MM.1S (cell line): ENCODE data around the gene PLPP3.

ENCODE experiments used
- DNase-seq: peaks from one replicate; pipeline ENCODE4 v3.0.0-alpha.2; 2015
- H2AFZ ChIP-seq: fragments of 300-600 bp; sonication (generic); 2 replicates; pipeline ENCODE4 v1.6.0; 2016; ENCODE audit warnings: antibody characterized with exemption, low read length
- H3F3A ChIP-seq: fragments of 300-600 bp; sonication (generic); 2 replicates; pipeline ENCODE4 v1.6.1; 2016; ENCODE audit warnings: mild to moderate bottlenecking, antibody characterized with exemption, low read length, moderate library complexity, mixed read lengths; ENCODE audit not compliant: insufficient read depth
- H3K27ac ChIP-seq: fragments of 300-600 bp; sonication (generic); 2 replicates; pipeline ENCODE4 v1.5.1; 2016; ENCODE audit warnings: mild to moderate bottlenecking, low read length
- H3K27me3 ChIP-seq: fragments of 300-600 bp; sonication (generic); replicated peaks from 2 replicates; pipeline ENCODE4 v1.6.0; 2016; ENCODE audit warnings: low read length; ENCODE audit not compliant: insufficient read depth
- H3K36me3 ChIP-seq: fragments of 300-600 bp; sonication (generic); replicated peaks from 2 replicates; pipeline ENCODE4 v1.6.1; 2016; ENCODE audit warnings: mild to moderate bottlenecking, low read length, mixed read lengths; ENCODE audit not compliant: insufficient read depth
- H3K4me1 ChIP-seq: fragments of 300-600 bp; sonication (generic); 2 replicates; pipeline ENCODE4 v1.6.1; 2016; ENCODE audit warnings: low read length, mixed read lengths
- H3K4me2 ChIP-seq: fragments of 300-600 bp; sonication (generic); 2 replicates; pipeline ENCODE4 v1.6.0; 2016; ENCODE audit warnings: low read depth, low read length
- H3K4me3 ChIP-seq: fragments of 300-600 bp; sonication (generic); 2 replicates; pipeline ENCODE4 v1.5.1; 2016; ENCODE audit warnings: low read length, mixed read lengths
- H3K79me2 ChIP-seq: fragments of 300-600 bp; sonication (generic); 2 replicates; pipeline ENCODE4 v1.6.1; 2016; ENCODE audit warnings: mixed run types, low read length, mixed read lengths
- H3K9ac ChIP-seq: fragments of 300-600 bp; sonication (generic); 2 replicates; pipeline ENCODE4 v1.6.1; 2016; ENCODE audit warnings: low read length, mixed read lengths
- H3K9me2 ChIP-seq: fragments of 300-600 bp; sonication (generic); replicated peaks from 2 replicates; pipeline ENCODE4 v1.6.1; 2016; ENCODE audit warnings: mild to moderate bottlenecking, low read length, mixed read lengths; ENCODE audit not compliant: insufficient read depth
- H3K9me3 ChIP-seq: fragments of 300-600 bp; sonication (generic); replicated peaks from 2 replicates; pipeline ENCODE4 v1.6.1; 2016; ENCODE audit warnings: mild to moderate bottlenecking, low read length, mixed read lengths; ENCODE audit not compliant: insufficient read depth
- H4K20me1 ChIP-seq: fragments of 300-600 bp; sonication (generic); 2 replicates; pipeline ENCODE4 v1.6.1; 2016; ENCODE audit warnings: mild to moderate bottlenecking, low read length, moderate library complexity, mixed read lengths; ENCODE audit not compliant: insufficient read depth
- CTCF ChIP-seq: fragments of 300-600 bp; sonication (generic); IDR thresholded peaks from 2 replicates; pipeline ENCODE4 v1.5.1; 2016; ENCODE audit warnings: antibody characterized with exemption, low read length, mixed read lengths
- EZH2 ChIP-seq: fragments of 300-600 bp; sonication (generic); optimal IDR thresholded peaks from 2 replicates; pipeline ENCODE3; 2017; ENCODE audit warnings: low read depth, mild to moderate bottlenecking, antibody characterized with exemption, low read length, mixed read lengths
- EZH2phosphoT487 ChIP-seq: fragments of 300-600 bp; sonication (generic); IDR thresholded peaks from 2 replicates; pipeline ENCODE4 v1.6.1; 2018; ENCODE audit warnings: antibody characterized with exemption, low read length

The PLPP3 gene

DNA sequence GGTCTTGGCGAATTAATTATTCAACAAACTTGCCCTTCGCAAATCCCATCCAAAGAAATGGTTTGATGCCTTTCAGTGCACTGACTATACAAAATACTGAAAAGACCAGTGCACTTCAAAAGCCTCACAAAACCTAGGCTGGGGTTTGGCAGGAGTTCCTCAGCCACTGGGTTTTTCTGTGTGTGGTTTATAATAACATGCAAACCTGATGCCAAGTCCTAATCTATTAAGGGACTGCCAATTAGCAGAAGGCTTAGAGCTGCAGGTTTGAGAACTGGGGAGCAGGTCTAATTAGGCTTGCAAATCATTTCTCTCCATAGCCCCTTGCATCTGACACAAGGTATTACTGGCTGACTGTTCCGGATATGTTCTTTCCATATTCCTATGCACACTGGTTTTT is 27.7 kb downstream of the PLPP3 start:
- no peak for TF ChIP-seq EZH2phosphoT487
- Histone ChIP-seq H3K27me3 (no peaks in the 10 kb centered on the region), H3K27ac (no peak overlapping the region), H3K4me3 (no peak overlapping the region), H3K9me3 (no peaks in the 10 kb centered on the region), H3F3A (no peaks in the 10 kb centered on the region), H3K36me3 (no peaks in the 10 kb centered on the region), H3K79me2 (no peaks in the 10 kb centered on the region), H3K9me2 (no peaks in the 10 kb centered on the region), H2AFZ (no peak overlapping the region), H4K20me1 (no peaks in the 10 kb centered on the region), H3K4me1 (no peaks in the 10 kb centered on the region), H3K9ac (no peak overlapping the region), H3K4me2 (no peak overlapping the region)
- DNase-seq, result no peak

- no peaks in the 10 kb centered on the region for H3K9me2 ChIP-seq
- H3K9me3 ChIP-seq, result no peaks in the 10 kb centered on the region
- H3K79me2 ChIP-seq, result no peaks in the 10 kb centered on the region
- no peaks in the 10 kb centered on the region for H3K27me3 ChIP-seq
- no peaks in the 10 kb centered on the region for H4K20me1 ChIP-seq
- H3K36me3 ChIP-seq, result no peaks in the 10 kb centered on the region
- H3F3A ChIP-seq, result no peaks in the 10 kb centered on the region
- H3K9ac ChIP-seq, result no peak overlapping the region
- H3K27ac ChIP-seq, result no peak overlapping the region
- no peak overlapping the region for H3K4me2 ChIP-seq
- H3K4me3 ChIP-seq, result no peak overlapping the region
- no peak for DNase-seq
- no peaks in the 10 kb centered on the region for H3K4me1 ChIP-seq
- TF ChIP-seq EZH2, result no peak
- no peak for TF ChIP-seq CTCF
- TF ChIP-seq EZH2phosphoT487, result no peak
- H2AFZ ChIP-seq, result no peak overlapping the region
Observed at GRCh38 chr1:56550859-56551188, 28.5 kb downstream of the PLPP3 start.

DNA sequence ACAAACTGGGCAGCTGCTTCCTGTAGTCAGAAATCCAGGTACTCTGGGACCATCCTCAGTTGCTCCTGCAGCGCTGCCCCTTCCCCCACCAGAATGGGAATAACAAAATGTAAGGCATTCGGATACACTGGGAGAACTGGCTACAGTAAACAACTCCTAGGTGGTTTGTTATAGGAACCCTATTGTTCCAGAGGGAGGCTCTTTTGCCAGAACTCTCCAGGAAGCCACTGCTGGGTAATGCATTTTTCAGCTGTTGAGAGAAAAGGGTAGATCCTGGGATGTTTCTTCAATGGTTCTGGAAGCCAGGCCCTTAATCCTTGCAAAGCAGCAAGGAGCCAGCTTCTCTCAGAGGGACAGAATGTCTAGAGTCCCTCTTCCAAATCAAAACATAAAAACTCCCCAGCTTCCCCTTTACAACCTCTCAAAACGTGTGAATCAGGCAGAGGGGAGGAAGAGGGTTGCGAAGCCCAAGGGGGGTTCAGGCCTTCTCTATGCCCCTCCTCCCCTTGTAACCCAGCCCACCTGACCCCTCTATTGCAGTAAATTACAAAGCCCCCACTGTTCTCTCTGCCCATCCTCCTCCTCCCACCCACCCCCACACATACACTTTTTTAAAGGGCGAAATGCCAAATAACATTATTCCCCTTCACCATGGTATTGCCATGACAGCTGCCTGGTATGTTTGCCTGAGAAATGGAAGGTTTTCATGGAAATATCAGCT is 29.1 kb downstream of the PLPP3 start:
- Histone ChIP-seq H3K9me3 (no peaks in the 10 kb centered on the region), H3K79me2 (no peaks in the 10 kb centered on the region), H3F3A (no peaks in the 10 kb centered on the region), H3K27me3 (no peaks in the 10 kb centered on the region), H3K4me1 (no peaks in the 10 kb centered on the region), H4K20me1 (no peaks in the 10 kb centered on the region), H3K9ac (no peak overlapping the region), H3K4me3 (no peak overlapping the region), H3K27ac (no peak overlapping the region), H3K36me3 (no peaks in the 10 kb centered on the region), H3K9me2 (no peaks in the 10 kb centered on the region), H2AFZ (no peak overlapping the region), H3K4me2 (no peak overlapping the region)
- TF ChIP-seq EZH2 (no peak), CTCF (no peak), EZH2phosphoT487 (no peak)
- DNase-seq, result no peak

- no peak for DNase-seq
- Histone ChIP-seq H3K79me2 (no peaks in the 10 kb centered on the region), H3K27ac (no peak overlapping the region), H3K9me2 (no peaks in the 10 kb centered on the region), H3K4me2 (no peak overlapping the region), H2AFZ (no peak overlapping the region), H3F3A (no peaks in the 10 kb centered on the region), H3K27me3 (no peaks in the 10 kb centered on the region), H3K4me1 (no peaks in the 10 kb centered on the region), H3K9ac (no peak overlapping the region), H3K36me3 (no peaks in the 10 kb centered on the region), H3K9me3 (no peaks in the 10 kb centered on the region), H3K4me3 (no peak overlapping the region), H4K20me1 (no peaks in the 10 kb centered on the region)
- no peak for TF ChIP-seq EZH2
Observed at GRCh38 chr1:56548571-56548970, 30.8 kb downstream of the PLPP3 start.
